Stimulated activated CD8-positive, alpha-beta memory T cell treated with anti-CD3 and anti-CD28 coated beads, Interleukin-4, amount 100 ng/mL, for 4 hours (primary cell): ENCODE data around the gene ARHGEF2.
A peak's percentile ranks its signal among the peaks of the same experiment; 100 is the strongest.

Experiments used
- DNase-seq, 2 donors: peaks; one replicate each; pipeline ENCODE4 v3.0.0-alpha.2; 2020; ENCODE audit warnings: low read depth in 2 of 2, low spot score in 1 of 2

Gene ARHGEF2

GRCh38 chr1:155978325-155978972 lies at the start of gene ARHGEF2:
Gene ARHGEF2 (minus strand): TSS chr1:155978547. CDS start chr1:155978427, 120 bp downstream.
- DNase-seq, result peak; percentile 61 to 82

DNA sequence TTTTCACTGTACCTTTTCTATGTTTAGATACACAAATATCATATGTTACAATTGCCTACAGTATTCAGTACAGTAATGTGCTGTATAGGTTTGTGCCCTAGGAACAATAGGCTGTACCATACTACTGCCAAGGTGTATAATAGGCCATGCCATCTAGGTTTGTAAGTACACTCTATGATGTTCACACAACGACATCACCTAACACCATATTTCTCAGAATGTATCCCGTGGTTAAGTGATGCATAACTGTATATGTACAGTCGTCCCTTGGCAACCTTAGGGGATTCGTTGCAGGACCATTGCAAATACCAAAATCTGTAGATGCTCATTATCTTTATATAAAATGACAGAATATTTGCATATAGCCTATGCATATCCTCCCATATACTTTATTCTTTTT lies 48.2 kb upstream of the ARHGEF2 start:
- no peak for DNase-seq

GRCh38 chr1:156025876-156026275 lies 47.5 kb upstream of the ARHGEF2 start:
- no peak for DNase-seq

DNA sequence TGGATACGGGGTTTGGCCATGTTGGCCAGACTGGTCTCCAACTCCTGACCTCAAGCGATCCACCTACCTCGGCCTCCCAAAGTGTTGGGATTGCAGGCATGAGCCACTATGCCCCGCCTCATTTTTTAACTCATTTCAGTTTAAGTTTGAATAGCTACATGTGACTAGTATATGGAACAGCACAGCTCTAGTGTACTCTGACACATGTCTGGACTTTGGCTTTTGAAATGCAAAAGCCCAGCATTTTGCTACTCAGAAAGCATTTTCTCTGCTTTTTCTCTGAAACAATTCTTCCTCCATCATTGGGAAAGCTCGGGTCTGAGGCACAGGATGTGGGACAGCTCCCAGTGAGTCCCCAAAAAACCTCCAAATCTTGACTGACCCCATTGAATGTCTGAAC lies 46.5 kb upstream of the ARHGEF2 start:
- DNase-seq, result no peak

- no peak for DNase-seq
Observed at GRCh38 chr1:156021954-156022353, 43.6 kb upstream of the ARHGEF2 start.

GRCh38 chr1:156021093-156021428 lies 42.7 kb upstream of the ARHGEF2 start:
- DNase-seq, result no peak

DNA sequence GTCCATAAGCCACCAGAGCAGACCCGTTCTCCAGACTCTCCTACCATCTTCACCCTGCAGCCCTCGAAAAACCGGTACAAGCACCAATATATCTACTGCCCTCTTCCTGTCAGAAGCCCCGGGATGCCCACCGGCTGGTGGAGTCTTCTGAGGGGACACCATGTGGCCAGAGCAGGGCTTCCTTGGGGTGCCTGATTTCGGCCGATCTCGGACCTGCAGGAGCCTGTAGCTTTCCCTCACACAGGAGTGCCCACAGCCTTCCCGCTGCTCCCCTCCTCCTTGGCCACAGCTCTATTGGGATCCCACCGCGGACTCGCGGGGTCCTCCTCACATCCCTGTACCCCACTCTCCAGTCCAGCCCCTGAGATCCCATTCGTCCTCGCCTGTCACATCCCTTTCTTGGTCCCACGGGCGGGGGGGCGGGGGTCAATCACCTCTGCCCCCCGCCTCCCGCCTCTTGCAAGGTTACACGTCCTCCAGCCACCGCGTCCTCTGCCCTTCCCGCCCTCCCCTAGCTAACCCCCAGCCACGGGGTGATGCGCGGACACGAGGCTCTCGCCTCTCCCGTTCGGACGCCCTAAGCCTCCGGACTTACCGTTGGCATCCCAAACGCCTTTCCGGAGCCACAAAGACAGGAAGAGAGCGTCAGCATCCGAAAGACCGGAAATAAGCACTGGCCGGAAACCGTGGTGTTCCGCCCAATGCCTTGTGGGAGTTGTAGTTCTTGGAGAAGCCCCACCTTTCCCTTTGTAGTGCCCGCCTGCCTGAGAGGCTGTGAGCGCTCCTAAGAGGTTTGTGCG lies 42.1 kb upstream of the ARHGEF2 start, which contains the start of gene SSR2:
TSS of gene SSR2 (minus strand) at position 659 of the 800 bp plus-strand sequence. CDS start 784 bp downstream, outside the sequence.
- DNase-seq, result peak; percentile 67 to 75

GRCh38 chr1:156019946-156020292 lies 41.6 kb upstream of the ARHGEF2 start:
- no peak for DNase-seq

- no peak for DNase-seq
Observed at GRCh38 chr1:156014829-156015228, 36.5 kb upstream of the ARHGEF2 start.

GRCh38 chr1:156012051-156012817 lies 33.9 kb upstream of the ARHGEF2 start:
- DNase-seq, result no peak

- DNase-seq, result no peak
Observed at GRCh38 chr1:156009404-156009803, 31.1 kb upstream of the ARHGEF2 start.

DNA sequence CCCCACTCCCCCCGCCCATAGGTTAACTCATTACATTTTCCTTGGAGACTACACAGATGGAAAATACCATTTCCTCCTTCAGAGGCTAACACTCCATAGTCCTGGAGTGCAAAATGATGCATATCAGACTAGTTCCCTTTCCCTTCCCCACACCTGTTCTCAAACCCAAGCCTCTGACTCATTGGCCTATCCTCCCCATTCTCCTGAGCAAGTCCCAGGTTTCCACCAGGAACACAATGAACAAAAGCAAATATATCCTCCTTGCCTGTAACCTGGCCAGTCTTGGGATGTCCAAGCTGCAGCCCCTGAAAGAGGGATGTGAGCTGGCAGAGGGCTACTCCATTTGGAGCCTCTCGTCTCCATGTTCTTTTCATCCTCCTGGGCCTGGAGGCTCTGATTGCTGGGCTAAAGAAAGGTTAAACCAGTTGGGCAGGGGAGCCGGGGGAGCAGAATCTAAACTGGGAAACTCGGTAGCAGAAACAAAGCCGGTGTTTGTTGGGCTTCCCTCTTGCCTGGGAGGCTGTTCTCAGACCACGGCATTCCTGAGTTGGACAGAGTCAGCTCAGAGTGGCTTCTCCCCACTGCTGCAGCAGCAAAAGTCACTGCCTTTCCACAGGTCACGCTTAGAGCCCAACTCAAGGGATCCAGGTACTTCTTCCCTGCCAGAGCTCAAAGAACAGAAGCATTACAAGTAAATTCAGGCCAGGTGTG lies 28.5 kb upstream of the ARHGEF2 start:
- DNase-seq, result no peak

DNA sequence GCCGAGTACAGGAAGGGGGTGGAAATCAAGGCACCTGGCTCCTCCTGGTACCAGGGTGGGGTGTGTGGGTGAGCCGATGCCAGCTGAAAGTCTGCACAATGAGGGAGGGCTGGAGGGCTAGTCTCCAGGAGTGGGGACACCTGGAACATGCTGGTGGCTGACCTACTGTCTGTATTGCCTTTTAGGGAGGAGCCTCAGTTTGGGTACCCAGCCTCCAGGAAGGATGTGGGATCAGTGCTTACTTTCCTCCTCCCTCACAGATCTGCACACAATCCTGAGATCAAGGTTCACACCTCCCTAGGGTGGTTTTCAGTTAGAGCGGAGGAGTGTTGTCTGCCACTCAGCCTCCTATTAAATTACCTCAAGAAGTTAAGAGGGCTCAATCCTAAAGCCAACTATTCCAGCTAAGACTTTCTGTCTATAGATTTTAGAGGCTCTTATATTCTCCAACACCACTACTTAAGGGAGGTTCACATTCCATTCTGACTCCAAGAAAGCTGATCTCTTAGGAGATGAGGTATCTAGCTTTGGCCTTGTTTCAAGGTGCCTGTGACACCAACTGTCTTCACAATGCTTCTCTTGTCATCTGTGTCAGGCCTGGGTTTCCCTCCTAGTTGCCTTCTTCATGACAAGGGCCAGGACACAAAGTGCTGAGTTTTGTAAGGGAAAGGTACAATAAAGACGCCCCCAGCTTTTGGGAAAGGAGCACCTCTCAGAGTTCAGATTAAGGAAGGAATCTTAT lies 26.7 kb upstream of the ARHGEF2 start:
- DNase-seq, result no peak

DNA sequence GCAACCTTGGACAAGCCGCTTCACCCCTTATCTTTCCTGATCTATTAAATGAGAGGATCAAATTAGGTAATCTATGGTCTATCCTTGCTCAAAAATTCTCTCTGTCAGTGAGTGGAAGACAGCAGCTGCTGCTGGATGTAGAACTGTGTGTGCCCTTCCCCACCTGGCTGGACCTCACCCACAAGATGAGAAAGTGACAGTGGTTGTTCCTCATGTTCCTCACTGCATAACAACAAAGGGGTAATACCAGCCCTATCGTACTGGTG lies 25.5 kb upstream of the ARHGEF2 start:
- no peak for DNase-seq

GRCh38 chr1:156002188-156002911 lies 24.0 kb upstream of the ARHGEF2 start:
- DNase-seq, result no peak

- no peak for DNase-seq
Observed at GRCh38 chr1:156001662-156002171, 23.4 kb upstream of the ARHGEF2 start.

- DNase-seq, result no peak
Observed at GRCh38 chr1:156001021-156001661, 22.8 kb upstream of the ARHGEF2 start.

DNA sequence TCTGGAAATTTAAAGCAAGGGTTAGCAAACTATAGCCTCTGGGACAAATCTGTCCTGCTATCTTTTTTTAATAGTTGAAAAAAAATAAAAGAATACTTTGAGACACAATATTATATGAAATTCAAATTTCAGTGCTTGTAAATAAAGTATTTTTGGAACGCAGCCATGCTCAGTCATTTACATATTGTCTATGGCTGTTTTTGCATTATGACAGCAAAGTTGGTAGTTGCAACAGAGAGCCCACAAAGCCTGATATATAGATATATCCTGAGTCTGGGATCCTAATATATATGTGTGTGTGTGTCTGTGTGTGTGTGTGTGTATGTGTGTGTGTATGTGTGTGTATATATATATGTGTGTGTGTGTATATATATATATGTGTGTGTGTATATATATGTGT lies 21.6 kb upstream of the ARHGEF2 start:
- DNase-seq, result no peak

DNA sequence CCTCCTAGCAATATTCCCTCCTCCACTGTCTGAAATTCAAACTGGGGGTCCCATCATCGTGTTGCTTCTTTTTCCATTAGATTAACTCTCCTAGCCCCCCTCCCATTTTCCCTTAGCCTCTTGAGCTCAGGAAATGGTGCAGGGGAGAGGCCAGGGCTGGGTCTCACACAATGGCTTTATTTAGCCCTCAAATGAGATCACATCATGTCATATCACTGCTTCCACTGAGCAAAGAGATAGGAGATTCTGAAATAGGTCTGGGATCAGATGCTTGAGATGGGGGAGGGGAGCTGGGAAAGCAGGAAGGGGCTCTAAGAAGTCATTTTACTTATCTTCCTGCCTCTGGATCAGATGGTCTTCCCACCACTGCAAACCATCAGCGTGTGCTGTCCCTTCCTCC lies 17.8 kb upstream of the ARHGEF2 start:
- no peak for DNase-seq

- DNase-seq, result no peak
Observed at GRCh38 chr1:155993595-155993994, 15.2 kb upstream of the ARHGEF2 start.
